Adrenal gland (tissue), 12 donors: ENCODE data around the gene ZNF831. TPM values are rescaled to one million over a fixed set of nuclear protein-coding genes. Genes with fewer than 3 reads are reported as not detected.

Source experiments
- DNase-seq, 7 donors: peaks; one replicate each; pipeline ENCODE4 v3.0.0-alpha.2; 2019 to 2020
- H3K27ac ChIP-seq, 5 donors: fragments of 200-600 bp; sonication (generic) in 4 of 5; 1 replicate in 3 of 5; 2 replicates in 2 of 5; pipeline versions ENCODE4 v1.5.1 to v1.8.0; 2016 to 2020; ENCODE audit warnings: mild to moderate bottlenecking in 1 of 5
- H3K27me3 ChIP-seq: fragments of 200-600 bp; 2 replicates; pipeline ENCODE4 v1.8.0; 2021
- H3K36me3 ChIP-seq, 2 donors: fragments of 200-600 bp; replicated peaks in 1 of 2; 1 replicate in 1 of 2; 2 replicates in 1 of 2; pipeline versions ENCODE4 v1.5.1 to v1.8.0; 2018 to 2022
- H3K4me1 ChIP-seq, 2 donors: fragments of 200-600 bp; replicated peaks in 1 of 2; 1 replicate in 1 of 2; 2 replicates in 1 of 2; pipeline versions ENCODE4 v1.5.1 to v1.8.0; 2018 to 2021
- H3K4me3 ChIP-seq, 4 donors: fragments of 200-600 bp; sonication (generic) in 3 of 4; one replicate each; pipeline ENCODE4 v1.5.1; 2016 to 2018
- H3K9me3 ChIP-seq, 3 donors: fragments of 200-600 bp; sonication (generic) in 1 of 3; replicated peaks in 1 of 3; 1 replicate in 2 of 3; 2 replicates in 1 of 3; pipeline versions ENCODE4 v1.5.1 to v1.8.0; 2016 to 2021
- POLR2A ChIP-seq, 2 donors: fragments of 450-650 bp; IDR thresholded peaks; one replicate each; pipeline ENCODE4 v1.6.1; 2017; ENCODE audit warnings: antibody characterized with exemption in 2 of 2, mild to moderate bottlenecking in 2 of 2, moderate library complexity in 1 of 2
- WGBS, 4 donors: extraction: QIAGEN DNeasy Blood & Tissue Kit in 2 of 4; methylation state at CpG; one replicate each; pipeline versions ENCODE4 v1.1.5 to v1.1.7; 2013 to 2017; 5-methylcytosine and 5-hydroxymethylcytosine counted together
- intact Hi-C, 2 donors: fragments of 100-400 bp; cut with DNase I; formaldehyde crosslinking; loops; one replicate each; pipeline versions ENCODE4 v1.14.1 to v1.15.0; 2022 to 2023
- polyA plus RNA-seq, 3 donors: library from polyadenylated mRNA; stranded (reverse); fragments of 200-250 nt in 2 of 3; fragments of 350-450 nt in 1 of 3; fragmentation: Illumina TruSeq in 1 of 3; extraction: RNeasy Lipid Tissue Mini Kit (QIAGEN cat#74804) in 1 of 3; gene quantifications; one replicate each; pipeline ENCODE4 v1.2.3, GENCODE V29; 2013 to 2014
- total RNA-seq, 9 donors: library from RNA; depleted of rRNA in 4 of 9; stranded (reverse); fragments of >200 nt in 4 of 9; fragments of 120-200 nt in 1 of 9; fragmentation: NEBNext Ultra II Directional in 1 of 9; extraction: Animal tissue kit (Norgen Biotek cat#: 25700) in 1 of 9; gene quantifications; one replicate each; pipeline versions ENCODE4 v1.1.0 to v1.2.4, GENCODE V29; 2013 to 2023
- TF ChIP-seq, protein P1 (sequence below), 6 experiments: fragments of 450-650 bp in 4 of 6; fragments of 200-600 bp in 2 of 6; sonication (generic) in 1 of 6; IDR thresholded peaks; 1 replicate in 5 of 6; 2 replicates in 1 of 6; pipeline versions ENCODE4 v1.5.1 to v1.8.0; 2016 to 2021; ENCODE audit warnings: antibody characterized with exemption in 6 of 6, mild to moderate bottlenecking in 2 of 6, moderate library complexity in 1 of 6
- donor health status: healthy with polysubstance abuse.
- donor health status: Bipolar disorder and iron deficiency.
- donor health status: DM: yes; HTN: yes; CAD: no.
- donor health status: DM: no; HTN: no; CAD: no.
- donor health status: DM: no; HTN: no; CAD: no.
- donor health status: DM: yes; HTN: yes; CAD: no.

The ZNF831 gene
- total and polyA plus RNA-seq, 12 donors: 0.05 to 0.61 (median 0.15) TPM

DNA sequence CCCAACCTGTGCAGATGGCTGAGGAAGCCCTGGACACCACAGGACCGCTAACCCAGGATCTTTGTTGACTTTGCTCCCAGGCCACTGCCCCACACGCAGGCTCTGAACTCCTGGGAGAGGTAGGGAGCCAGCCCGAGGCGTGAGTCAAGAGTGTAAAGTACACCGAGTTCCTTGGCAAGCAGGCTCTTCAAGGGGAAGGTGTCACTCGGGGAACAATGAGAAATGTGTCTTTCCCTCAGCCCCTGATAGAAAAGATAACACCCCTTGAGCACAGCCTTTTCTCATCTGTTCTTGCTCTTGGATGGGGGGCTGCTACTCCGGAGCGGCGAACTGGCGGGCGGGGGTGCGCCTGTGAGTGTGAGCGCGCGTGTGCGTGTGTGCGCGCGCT is 136.3 kb downstream of the ZNF831 start:
- intact Hi-C loops: no loop called here
- H3K4me1 ChIP-seq: no peaks in the 10 kb centered on the region

DNA sequence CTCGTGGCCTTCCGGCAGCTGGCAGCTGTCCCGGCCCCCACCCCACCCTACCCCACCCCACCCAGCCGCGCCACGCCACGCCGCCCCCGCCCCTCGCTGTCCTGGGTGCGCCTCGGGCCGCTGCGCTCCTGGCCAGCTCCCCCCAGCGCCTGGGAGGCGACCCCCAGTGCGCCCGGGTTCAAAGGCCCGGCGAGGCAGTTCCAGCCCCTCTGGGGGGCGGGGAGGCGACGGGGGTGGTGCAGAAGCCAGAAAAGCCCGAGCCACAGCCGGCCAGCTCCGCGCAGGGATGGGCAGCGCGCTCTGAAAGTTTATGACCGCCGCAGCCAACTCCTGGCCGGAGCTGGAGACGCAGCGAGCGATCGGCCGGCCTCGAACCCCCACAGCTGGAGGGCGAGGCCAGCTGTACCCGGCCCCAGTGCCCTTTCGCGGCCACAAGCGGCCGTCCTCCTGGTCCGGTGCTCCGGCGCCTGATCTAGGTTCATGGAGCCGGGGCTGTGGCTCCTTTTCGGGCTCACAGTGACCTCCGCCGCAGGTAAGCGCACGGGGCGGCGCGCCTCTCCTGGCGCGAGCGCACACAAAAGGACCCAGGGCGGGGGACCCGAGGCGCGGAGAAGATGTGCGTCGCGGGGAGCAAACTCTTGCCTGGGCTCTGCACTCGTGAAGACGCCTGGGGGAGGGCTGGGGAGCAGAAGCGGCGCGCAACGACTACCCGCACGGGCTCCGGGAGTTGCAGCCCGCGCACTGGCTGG is 136.9 kb downstream of the ZNF831 start, which contains the start of gene EDN3:
Gene EDN3, plus strand, starts transcription at position 279 of the 749 bp plus-strand sequence. Its CDS starts 202 bp downstream, at position 481.
- WGBS, 4 donors: 3 to 11% (median 4%) methylated on average over 8 to 77 of the region's 77 CpGs
- H3K36me3 ChIP-seq: no peaks in the 10 kb centered on the region
- H3K4me3 ChIP-seq: no peak within 1 kb of the TSS
- intact Hi-C loops: no loop called here
- no peak for DNase-seq
- no peak within 1 kb of the TSS for H3K27ac ChIP-seq
- H3K27me3 ChIP-seq: peaks cover 32% of the 10 kb centered on the region
- H3K4me1 ChIP-seq: no peaks in the 10 kb centered on the region
- H3K9me3 ChIP-seq: no peaks in the 10 kb centered on the region
- TF ChIP-seq, protein P1, sequence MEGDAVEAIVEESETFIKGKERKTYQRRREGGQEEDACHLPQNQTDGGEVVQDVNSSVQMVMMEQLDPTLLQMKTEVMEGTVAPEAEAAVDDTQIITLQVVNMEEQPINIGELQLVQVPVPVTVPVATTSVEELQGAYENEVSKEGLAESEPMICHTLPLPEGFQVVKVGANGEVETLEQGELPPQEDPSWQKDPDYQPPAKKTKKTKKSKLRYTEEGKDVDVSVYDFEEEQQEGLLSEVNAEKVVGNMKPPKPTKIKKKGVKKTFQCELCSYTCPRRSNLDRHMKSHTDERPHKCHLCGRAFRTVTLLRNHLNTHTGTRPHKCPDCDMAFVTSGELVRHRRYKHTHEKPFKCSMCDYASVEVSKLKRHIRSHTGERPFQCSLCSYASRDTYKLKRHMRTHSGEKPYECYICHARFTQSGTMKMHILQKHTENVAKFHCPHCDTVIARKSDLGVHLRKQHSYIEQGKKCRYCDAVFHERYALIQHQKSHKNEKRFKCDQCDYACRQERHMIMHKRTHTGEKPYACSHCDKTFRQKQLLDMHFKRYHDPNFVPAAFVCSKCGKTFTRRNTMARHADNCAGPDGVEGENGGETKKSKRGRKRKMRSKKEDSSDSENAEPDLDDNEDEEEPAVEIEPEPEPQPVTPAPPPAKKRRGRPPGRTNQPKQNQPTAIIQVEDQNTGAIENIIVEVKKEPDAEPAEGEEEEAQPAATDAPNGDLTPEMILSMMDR (IDR thresholded peaks at IDR 0.05): no peak
- no peak for TF ChIP-seq POLR2A (IDR thresholded peaks at IDR 0.05)

More for the DNA sequence above, 136.3 kb downstream of the ZNF831 start:
- Histone ChIP-seq H3K9me3 (no peaks in the 10 kb centered on the region), H3K4me3 (no peak overlapping the region), H3K27ac (no peak overlapping the region), H3K36me3 (no peaks in the 10 kb centered on the region), H3K27me3 (peaks cover 32% of the 10 kb centered on the region)
- no peak for DNase-seq
- no peak for TF ChIP-seq POLR2A (IDR thresholded peaks at IDR 0.05)
- TF ChIP-seq, protein P1 (IDR thresholded peaks at IDR 0.05): no peak
- WGBS, 4 donors: 2 to 5% (median 4%) methylated on average over 12 to 19 of the region's 19 CpGs

DNA sequence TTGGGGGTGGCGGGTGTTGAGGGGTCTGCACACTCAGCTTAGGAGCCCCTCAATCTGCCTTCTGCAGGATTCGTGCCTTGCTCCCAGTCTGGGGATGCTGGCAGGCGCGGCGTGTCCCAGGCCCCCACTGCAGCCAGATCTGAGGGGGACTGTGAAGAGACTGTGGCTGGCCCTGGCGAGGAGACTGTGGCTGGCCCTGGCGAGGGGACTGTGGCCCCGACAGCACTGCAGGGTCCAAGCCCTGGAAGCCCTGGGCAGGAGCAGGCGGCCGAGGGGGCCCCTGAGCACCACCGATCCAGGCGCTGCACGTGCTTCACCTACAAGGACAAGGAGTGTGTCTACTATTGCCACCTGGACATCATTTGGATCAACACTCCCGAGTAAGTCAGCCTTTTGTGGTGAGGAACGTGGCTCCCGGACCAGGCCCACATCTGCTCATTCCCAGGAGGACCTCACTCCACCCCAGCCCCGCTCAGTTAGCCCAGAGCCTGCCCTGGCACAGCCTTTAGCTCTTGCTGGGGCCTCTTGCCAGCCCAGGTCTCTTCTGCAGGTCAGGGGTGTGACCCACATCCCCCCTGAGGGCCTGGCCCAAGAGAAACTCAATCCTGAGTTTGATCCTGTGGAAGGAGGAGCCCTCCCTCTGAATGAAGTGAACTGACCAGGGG is 137.9 kb downstream of the ZNF831 start:
- no peak overlapping the region for H3K4me3 ChIP-seq
- no peaks in the 10 kb centered on the region for H3K9me3 ChIP-seq
- peaks cover 32% of the 10 kb centered on the region for H3K27me3 ChIP-seq
- no peak overlapping the region for H3K27ac ChIP-seq
- intact Hi-C loops: no loop called here
- no peak for DNase-seq
- 71 to 83% (median 73%) methylated on average over 1 to 17 of the region's 17 CpGs for WGBS, 4 donors
- no peak for TF ChIP-seq POLR2A (IDR thresholded peaks at IDR 0.05)
- TF ChIP-seq, protein P1 (IDR thresholded peaks at IDR 0.05): no peak
- no peaks in the 10 kb centered on the region for H3K4me1 ChIP-seq
- H3K36me3 ChIP-seq: no peaks in the 10 kb centered on the region

DNA sequence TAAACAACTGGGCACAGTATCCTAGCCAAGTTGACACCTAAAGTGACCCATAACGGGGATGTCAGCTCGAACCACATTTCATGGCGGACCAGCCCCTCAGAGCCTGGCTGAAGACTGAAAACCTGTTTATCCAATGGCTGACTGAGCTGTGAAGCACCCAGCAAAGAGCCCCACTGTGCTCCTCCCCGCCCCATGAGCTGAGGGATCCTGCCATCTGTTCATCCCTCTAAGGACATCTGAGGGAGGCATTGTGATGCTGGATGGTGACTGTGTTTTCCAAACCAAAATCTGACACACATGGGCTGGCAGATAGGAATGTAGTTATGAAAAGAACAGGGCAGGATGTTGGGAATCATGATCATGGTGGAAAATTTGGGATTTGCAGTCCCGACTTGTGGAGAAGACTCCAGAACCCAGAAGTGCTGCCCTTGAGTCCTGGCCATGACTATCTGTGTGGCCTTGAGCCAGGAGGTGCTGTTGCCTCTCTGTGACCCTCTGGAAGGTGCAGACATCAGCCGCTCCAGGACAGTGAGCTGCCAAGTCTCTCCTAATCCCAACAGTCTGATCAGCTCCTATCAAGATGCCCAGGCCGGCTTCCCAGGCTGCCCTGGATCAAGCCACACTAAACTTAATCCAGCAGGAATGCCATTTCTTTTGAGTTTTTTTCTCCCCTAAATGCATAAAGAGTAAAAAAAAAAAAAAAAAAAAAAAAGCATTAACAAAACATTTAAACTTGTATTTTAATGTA is 142.5 kb downstream of the ZNF831 start:
- Histone ChIP-seq H3K4me3 (no peak overlapping the region), H3K9me3 (no peaks in the 10 kb centered on the region), H3K27me3 (peaks cover 3% of the 10 kb centered on the region), H3K27ac (no peak overlapping the region), H3K36me3 (no peaks in the 10 kb centered on the region), H3K4me1 (no peaks in the 10 kb centered on the region)
- intact Hi-C loops: no loop called here
- TF ChIP-seq, protein P1 (IDR thresholded peaks at IDR 0.05): no peak
- TF ChIP-seq POLR2A (IDR thresholded peaks at IDR 0.05): no peak
- 82 to 89% (median 88%) methylated on average over 7 of the region's 7 CpGs for WGBS, 4 donors
- DNase-seq: no peak
